GM18873 (cell line): Measurements from ENCODE around the gene ACSF3.

ENCODE experiments used
- ATAC-seq: cut with Tn5 transposase; IDR thresholded peaks from one replicate; pipeline ENCODE4 v1.9.1; 2021; ENCODE audit warnings: mild to moderate bottlenecking, moderate library complexity, moderate number of reproducible peaks; ENCODE audit not compliant: unreplicated experiment, low FRiP score

Gene ACSF3

DNA sequence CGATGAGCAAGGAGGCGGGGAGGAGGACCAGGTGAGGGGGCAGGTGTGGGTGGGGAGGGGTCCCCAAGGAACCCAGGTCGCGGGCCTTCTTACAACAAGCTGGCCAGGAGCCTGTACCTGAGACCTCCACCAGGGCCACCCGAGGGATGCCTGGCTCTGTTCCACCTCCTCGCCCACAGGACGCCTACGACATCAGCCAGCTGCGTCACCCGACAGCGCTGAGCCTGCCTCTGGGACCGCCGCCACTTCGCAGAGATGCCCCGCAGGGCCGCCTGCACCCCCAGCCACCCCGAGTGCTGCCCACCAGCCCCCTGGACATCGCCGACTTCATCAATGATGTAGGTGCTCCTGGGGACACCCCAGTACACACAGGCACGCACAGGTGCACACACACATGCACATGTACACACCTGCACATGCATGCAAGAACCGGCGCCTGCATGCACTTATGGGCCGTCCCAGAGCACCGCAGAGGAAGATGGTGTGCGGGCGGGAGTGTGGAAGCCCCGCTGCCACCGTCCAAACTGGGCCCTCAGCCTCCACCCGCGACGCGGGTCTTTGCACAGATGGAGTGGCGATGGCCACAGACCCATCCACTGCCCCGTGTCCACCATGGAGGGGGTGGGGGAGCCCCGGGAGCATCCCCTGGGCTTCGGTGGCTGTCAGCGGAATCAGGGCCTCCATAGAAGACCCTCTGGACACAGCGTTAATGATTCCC is 100.1 kb downstream of the ACSF3 start:
- ATAC-seq: no peak

DNA sequence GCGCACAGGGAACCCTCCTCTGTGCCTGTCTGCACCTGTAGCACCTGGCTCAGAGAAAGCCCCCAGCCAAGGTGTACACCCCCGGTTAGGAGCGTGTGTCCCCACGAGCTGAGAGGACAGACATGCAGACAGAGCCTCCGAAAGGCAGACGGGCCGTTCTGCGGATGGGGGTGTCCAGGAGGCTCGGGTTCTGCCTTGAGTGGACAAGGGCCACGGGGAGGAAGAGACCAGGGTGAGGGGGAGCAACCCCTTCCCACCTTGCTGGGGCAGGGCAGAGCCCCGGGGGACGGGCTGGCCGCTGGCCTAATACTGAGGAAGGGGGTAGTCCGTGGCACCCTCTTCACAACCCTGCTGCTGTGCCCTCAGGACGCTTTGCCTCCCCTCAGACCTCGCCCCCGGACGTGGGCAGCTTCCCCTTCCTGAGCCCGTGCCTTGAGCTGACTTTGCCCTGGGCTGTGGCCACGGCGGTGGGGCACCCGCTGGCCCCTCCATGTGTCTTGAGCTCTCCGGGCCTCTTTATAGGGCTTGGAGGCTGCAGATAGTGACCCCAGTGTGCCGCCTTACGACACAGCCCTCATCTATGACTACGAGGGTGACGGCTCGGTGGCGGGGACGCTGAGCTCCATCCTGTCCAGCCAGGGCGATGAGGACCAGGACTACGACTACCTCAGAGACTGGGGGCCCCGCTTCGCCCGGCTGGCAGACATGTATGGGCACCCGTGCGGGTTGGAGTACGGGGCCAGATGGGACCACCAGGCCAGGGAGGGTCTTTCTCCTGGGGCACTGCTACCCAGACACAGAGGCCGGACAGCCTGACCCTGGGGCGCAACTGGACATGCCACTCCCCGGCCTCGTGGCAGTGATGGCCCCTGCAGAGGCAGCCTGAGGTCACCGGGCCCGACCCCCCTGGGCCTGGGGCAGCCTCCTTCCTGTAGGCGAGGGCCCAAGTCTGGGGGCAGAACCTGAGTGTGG is 101.0 kb downstream of the ACSF3 start:
- no peak for ATAC-seq

DNA sequence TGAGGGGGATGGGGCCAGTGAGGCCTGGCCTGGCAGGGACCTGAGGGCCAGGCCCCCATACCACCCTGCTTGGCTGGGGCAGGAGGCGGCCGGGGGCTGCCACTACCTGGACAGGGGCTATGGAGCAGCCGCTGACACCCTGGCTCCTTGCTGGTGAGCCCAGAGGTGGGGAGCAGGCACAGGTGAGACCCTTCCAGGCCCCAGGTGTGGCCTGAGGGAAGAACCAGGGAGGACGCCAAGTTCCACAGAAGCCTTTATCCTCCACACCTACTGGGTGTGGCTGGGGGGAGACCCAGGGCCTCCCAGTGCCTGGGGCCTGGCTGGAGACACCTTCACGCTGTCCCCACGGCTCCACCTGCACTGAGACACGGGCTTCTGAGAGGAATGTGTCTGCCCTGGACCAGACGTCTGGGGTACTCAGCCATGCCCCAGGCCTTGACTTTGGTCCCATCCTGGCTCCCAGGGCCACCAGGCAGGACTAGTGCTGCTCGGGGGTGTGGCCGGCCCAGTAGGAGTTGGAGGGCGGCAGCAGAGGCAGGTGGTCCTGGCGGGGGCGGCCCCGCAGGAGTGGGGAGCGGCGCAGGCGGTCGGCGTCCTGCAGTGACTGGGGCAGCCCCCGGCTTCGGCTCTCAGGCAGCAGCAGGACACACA is 102.0 kb downstream of the ACSF3 start:
- no peak for ATAC-seq

DNA sequence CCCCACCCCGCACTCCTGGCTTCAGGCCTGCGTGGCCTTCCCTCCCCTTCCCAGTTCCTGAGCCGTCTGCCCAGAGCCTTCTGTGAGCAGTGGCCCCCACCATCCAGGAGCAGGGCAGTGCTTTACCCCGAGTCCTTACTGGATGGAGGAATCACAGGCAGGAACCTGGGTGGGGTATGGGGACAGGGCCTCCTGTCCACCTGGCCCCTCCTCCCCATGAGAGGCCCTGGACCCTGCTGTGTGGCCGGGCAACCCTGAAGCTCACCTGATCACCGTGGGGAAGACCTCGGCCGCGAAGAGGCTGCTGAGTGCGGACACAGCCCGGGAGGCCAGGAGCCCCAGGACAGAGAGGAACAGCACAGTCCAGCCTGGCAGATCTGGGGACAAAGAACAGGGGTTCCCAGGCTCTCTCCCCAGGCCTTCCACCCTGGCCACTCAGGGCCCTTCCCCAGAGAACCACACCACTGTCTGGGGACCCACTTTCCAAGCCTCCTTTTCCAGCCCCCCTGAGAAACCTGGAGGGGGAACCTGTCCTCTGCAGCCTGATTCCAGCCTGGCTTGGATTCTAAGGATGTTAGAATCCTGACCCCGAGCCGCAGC is 103.5 kb downstream of the ACSF3 start:
- ATAC-seq: no peak

DNA sequence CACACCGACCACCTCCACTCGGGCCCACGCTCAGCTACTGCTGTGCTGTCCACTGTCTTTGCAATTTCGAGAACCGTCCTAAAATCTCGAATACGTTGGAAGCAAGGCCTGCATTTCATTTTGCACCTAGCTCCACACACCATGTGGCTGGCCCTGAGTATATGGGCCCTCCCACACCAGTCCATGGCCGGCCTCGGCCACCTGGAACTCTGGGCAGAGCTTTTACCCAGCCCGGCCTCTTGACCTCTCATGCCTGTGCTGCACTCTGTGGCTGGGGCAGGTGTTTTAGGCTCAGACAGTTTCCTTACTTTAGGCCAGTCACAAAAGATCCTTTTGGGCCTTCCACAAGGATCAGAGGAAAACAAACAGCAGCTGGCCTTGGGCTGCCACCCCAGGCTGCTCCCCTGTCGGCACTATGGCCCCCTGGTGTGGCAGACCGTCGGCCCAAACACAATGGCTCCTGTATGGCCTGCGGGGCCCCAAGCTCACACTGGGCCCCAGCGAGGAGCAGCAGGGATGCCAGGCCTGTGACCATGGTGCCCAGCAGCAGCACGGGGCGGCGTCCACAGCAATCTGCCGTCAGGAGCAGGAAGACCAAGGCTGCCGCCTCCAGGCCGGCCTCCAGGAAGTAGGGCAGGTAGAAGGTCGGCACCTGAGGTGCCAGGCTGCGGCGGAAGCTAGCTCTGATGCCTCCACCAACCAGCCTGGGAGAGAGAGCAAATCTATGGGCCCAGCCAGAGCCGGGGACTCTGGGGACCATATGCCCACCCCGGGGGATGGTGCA is 104.2 kb downstream of the ACSF3 start:
- ATAC-seq: no peak

DNA sequence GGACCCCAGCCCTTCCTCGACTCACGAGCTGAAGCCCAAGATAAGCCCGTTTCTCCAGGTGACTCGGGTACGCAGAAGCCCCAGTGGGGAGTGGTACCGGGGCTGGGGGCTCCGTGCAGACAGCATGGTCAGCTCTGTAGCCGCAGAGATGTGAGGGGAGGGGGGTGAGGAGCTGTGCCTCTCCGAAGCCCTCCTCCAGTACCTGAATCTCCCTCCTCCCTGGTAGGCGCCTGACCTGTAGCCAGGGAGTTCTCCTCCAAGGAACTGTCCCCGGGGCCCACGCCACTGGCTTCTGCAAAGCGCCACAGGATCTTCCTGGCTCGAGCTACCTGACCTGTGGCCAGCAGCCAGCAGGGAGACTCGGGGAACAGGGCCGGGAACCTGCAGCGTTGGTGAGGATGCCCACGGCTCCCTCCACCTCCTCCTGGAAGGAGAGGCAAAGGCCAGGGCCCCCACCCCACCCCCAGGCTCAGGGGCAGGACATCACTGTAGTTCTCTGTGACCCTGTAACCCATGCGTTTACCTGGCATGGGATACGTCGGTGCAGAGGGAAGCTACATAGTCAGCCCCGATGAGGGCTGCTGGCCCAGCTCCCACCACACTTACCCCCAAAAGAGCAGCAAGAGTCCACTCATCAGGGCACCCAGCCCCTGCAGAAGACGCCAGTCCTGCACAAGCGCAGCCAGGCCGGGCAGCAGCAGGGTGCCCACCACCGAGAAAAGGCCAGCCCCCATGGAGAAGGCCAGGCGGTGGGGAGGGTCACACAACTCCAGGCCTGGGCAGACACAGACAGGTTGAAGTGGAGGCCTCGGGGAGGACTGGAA is 105.0 kb downstream of the ACSF3 start:
- no peak for ATAC-seq

DNA sequence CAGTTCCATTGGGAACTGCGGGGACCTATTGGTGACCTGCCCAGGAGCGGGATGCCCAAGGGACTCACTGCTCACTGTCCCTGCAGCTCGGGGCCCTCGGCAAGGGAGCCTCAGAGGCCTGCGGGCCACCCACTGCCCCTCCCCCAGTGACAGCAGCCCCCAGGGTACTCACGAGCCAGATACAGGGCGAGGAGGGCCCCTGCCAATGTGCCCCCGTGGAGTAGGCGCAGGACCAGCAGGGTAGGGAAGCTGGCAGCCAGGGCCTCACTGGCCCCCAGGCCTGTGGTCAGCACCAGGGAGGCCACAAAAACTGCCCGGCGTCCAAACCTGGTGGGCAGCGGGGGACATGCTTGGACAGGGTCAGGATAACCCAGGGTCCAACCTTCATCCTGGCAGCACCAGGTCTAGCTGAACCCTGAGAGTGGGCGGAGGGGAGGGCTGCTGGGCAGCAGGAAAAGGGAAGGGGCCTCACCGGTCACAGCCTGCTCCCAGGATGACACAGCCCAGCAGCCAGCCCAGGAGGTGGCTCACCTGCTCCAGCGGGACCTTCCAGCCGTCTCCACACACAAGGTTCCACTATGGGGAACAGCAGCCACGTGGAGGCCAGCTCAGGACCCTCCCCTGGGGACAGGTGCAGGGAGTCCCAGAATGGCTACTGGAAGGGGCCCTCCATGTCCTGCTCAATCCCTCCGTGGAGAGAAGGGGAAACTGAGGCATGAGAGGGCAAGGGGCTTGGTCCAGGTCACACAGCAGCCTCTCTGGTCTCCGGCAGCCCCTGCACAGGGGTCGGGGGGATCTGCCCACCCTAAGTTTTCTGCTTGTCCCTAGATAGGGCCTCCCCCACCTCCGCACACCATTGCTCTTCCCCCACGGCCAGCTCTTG is 105.8 kb downstream of the ACSF3 start:
- no peak for ATAC-seq

DNA sequence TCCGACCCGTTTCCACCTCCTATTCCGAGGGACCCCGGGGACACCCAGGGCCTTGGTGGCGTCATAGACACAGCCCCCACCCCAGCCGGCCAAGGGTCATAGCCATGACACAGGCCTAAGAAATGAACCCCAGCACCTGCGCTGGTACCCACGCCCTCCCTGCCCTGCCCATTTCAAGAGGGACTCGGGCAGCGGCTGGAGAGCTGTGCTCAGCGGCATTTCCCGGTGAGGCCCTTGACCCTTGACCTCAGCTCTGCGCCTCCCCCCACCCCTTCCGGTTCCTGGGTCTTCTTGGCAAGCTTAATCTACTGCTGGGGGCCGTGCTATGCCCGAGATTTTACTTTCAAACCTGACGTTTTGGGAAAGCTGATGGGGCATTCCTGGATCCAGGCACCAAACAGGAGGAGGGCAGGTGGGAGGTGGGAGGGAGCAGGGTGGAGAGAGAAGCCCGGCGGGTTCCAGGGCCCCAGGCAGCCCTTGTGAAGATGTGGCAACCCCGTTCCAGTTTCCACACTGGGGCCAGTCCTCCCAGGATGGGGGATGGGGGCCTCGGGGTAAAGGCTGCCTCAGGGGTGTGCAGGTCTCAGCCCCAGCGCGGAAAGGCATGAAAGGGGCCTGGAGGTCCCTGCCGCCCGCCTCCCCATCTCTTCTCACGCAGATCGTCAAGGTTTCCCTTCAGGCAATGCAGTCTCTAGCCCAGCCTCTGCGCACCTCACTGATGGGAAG is 106.6 kb downstream of the ACSF3 start, which contains the start of gene SLC22A31:
Gene SLC22A31 (minus strand): TSS at position 414 of the 726 bp plus-strand sequence. CDS start 36 bp downstream, at position 378.
- no peak for ATAC-seq

DNA sequence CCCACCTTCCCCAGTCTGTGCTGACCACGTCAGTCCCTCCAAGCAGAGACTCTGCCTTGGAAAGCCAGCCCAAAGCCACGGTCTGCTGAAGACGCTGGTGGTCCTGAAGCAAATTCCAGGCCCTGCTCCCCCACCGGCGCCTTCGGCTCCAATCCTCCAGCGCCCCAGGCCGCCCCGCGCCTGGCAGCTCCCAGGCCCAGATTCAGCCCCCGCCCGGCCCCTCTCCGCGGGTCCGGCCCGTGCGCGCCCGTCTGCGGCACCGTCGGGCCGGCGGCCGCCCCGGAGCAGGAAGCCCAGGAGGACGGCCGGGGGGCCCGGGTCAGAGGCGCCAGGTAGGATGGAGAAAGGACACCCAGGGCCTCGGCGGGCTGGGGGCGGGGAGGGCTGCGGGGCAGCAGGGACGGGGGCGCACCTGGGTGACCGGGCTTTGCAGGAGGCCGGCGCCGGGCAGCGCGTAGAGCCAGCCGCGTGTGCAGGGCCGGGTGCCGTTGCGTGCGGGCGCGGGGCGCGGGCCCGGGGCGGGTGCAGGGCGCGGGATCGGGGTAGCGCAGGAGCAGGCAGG is 107.3 kb downstream of the ACSF3 start:
- no peak for ATAC-seq

DNA sequence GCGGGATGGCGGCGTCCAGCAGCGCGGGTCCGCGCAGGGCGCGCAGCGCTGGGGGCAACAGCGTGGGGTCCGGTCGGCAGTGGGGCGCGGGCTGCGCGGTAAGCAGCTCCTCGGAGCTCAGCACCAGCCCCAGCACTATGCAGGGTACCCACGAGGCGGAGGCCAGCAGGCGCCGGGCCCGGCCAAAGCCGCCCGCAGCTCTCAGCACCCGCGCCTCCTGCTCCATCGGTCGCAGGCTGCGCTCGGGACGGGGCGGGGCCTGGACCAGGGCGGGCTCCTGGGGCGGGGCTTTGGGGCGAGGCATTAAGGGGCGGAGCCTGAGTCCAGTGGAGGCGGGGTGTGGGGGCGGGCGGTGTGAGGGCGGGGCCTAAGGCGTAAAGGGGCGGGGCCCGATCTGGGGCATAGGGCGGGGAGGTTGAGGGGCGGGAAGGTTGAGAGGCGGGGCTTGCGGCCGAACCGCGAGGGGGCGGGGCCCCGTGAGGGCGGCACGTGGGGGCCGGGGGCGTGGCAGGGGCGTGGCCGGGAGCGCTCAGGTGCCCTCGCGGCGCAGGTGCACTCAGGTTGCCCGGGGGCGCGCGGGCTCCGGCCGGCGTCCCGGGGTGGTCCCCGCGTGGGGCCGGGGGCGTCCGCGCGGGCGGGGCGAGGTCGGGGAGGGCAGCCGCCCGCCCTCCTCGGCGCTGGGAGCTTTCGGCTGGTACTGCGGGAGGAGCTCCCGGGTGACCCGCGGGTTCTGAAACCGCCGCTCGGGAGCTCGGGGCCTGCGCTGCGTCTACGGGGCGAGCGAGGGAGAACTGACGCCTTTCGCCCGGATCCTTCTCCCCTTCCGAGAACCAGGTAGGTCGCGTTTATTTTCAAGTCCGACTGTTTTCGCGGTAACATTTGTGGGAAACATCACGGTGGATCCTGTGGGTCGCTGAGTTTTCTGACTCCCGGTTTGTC is 108.1 kb downstream of the ACSF3 start:
- no peak for ATAC-seq

DNA sequence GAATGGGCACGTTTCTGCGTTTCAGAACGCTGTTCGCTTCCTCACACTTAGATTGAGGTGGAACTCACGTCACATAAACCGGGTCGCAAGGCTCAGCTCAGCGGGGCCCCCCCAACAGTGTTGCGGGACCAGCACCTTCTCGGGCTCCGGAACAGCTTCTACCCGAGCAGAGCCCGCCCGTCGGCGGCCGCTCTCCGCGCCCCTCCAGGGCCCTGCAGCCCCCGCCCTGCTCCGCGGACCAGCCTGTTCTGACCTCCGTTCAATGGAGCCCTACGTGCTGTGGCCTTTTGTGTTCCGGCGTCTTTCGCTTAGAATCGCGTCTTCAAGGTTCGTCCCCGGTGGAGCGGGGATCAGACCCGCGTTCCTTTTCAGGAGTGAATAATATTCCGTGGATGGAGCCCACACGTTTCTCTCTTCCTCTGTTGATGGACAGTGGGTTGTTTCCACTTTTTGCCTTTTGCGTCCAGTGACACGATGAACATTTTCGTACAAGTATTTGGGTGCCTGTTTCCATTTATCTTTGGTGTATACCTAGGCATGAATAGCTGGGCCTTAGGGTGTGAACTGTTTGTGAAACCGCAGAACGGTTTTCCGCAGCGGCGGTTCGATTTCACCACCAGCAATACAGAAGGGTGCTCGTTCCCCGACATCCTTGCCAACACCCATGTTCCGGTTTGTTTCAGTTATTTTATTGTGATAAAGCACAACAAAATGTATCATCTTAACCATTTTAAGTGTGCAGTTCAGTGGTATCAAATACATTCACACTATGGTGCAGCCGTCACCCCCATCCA is 109.0 kb downstream of the ACSF3 start:
- no peak for ATAC-seq
